ENCODE data around the gene SERPINA5.

GRCh38 chr14:94573475-94574277 lies 7.5 kb upstream of the SERPINA5 start:
- TF ChIP-seq CTCF (conservative IDR thresholded peaks at IDR 0.05 in 1 of 2, IDR thresholded peaks at IDR 0.05 in 1 of 2; ENCODE audit: low read depth in 1 of 2, low read length in 2 of 2) (no peak), EZH2 (IDR thresholded peaks at IDR 0.05; ENCODE audit: low read length, missing control alignments) (no peak)

Measured in fibroblast of lung (primary cell).